HG03378 (cell line): Measurements from ENCODE around the gene RYR3.

Experiments
- ATAC-seq: cut with Tn5 transposase; IDR thresholded peaks from one replicate; pipeline ENCODE4 v1.9.1; 2021; ENCODE audit warnings: mild to moderate bottlenecking, moderate library complexity; ENCODE audit not compliant: unreplicated experiment

RYR3 gene

GRCh38 chr15:33448151-33448550 lies 137.4 kb downstream of the RYR3 start:
- ATAC-seq: no peak

GRCh38 chr15:33448961-33449606 lies 138.3 kb downstream of the RYR3 start:
- ATAC-seq: no peak

- no peak for ATAC-seq
Measured at GRCh38 chr15:33449810-33450209, 139.0 kb downstream of the RYR3 start.

GRCh38 chr15:33451385-33451784 lies 140.6 kb downstream of the RYR3 start:
- no peak for ATAC-seq

GRCh38 chr15:33453761-33454160 lies 143.0 kb downstream of the RYR3 start:
- no peak for ATAC-seq

- ATAC-seq: no peak
Measured at GRCh38 chr15:33454346-33454745, 143.6 kb downstream of the RYR3 start.

- ATAC-seq: no peak
Measured at GRCh38 chr15:33454996-33455395, 144.2 kb downstream of the RYR3 start.

GRCh38 chr15:33458421-33458820 lies 147.7 kb downstream of the RYR3 start:
- no peak for ATAC-seq

GRCh38 chr15:33460166-33460805 lies 149.5 kb downstream of the RYR3 start:
- no peak for ATAC-seq

GRCh38 chr15:33461671-33462070 lies 150.9 kb downstream of the RYR3 start:
- ATAC-seq: no peak

GRCh38 chr15:33467146-33467815 lies 156.5 kb downstream of the RYR3 start:
- no peak for ATAC-seq

GRCh38 chr15:33467816-33468163 lies 157.0 kb downstream of the RYR3 start:
- no peak for ATAC-seq

GRCh38 chr15:33468740-33469139 lies 158.0 kb downstream of the RYR3 start:
- ATAC-seq: no peak

GRCh38 chr15:33473005-33473404 lies 162.2 kb downstream of the RYR3 start:
- no peak for ATAC-seq

- ATAC-seq: no peak
Measured at GRCh38 chr15:33473714-33474113, 162.9 kb downstream of the RYR3 start.

GRCh38 chr15:33476076-33476475 lies 165.3 kb downstream of the RYR3 start:
- ATAC-seq: no peak

GRCh38 chr15:33476908-33477307 lies 166.1 kb downstream of the RYR3 start:
- ATAC-seq: no peak

- no peak for ATAC-seq
Measured at GRCh38 chr15:33489335-33489734, 178.6 kb downstream of the RYR3 start.

GRCh38 chr15:33490703-33491102 lies 179.9 kb downstream of the RYR3 start:
- ATAC-seq: no peak

GRCh38 chr15:33492434-33493052 lies 181.8 kb downstream of the RYR3 start:
- no peak for ATAC-seq

- no peak for ATAC-seq
Measured at GRCh38 chr15:33494306-33494705, 183.5 kb downstream of the RYR3 start.
